Central memory CD4-positive, alpha-beta T cell (primary cell): Measurements from ENCODE around the gene SYF2.
"Not testable (repeated sequence)": the region's sequence is repeated elsewhere in the genome, so short reads cannot be mapped to it uniquely, and the experiment has no call there.

Source experiments
- DNase-seq: peaks from one replicate; pipeline ENCODE4 v3.0.0; 2022

SYF2 gene

DNA sequence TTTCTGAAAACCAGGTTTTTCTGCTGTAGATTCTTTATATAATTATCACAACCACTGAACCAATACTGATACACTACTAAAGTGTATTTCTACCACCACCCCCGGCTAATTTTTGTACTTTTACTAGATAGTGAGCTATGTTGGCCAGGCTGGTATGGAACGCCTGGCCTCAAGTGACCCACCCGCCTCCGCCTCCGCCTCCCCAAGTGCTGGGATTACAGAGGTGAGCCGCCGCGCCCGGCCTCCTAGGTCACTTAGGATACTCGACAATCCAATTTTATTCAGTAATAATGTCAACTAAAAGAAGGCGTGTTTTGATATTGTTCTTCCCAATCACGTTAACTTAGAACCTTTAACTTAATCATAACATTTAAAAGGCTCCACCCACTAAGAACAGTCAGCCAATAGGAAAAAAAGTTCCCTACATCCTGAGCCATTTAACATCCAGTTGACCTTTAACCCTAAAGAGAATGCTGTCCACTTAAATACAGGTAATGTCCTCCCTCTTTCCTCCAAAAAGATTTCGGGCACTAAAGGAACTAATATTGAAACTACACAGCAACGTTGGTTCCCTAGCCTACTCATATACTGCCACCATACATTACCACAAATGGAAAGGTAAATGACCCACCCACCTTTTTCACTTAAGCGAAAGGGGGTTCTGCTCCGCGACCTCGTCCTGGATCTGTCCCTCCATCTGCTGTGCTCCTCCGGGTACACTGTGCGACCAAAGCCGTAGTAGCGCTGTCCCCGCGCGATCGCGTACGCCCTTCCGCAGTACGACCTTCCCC, 13.7 kb upstream of the SYF2 start:
- DNase-seq = no peak

DNA sequence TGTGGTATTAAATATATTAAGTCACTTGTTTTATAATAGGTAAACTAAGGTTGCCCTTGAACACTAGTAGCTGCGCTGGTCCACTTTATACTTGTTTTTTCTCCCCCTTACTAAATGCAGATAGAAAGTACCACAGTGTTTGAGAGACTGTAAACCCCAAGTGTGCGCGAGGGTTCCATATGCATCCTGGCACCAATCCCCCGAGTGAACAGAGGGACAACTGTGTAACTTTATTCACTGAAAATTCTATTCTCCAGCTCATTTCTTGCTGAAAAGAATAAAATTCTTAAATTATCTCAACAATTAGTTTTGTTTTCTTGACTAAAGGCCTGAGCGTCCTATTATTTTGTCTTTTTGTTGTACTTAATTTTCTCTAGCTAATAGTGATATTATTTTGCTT, 13.1 kb upstream of the SYF2 start:
- DNase-seq = no peak

DNA sequence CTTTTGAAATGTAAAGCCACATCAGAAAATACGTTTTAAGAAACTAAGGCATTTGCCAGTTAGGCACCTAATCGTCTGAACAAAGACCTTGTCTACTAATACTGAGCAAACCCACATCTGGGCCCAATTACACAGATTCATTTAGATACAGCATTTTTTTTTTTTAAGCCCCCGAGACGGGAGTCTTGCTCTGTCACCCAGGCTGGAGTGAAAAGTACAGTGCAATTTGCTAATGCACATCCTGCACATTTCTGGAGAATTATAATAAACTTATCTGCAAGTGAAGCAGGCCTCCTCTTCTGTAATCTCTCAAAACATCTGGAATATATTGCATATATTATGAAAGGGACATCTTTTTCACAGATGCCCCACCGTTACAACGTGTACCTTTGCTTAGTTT, 11.6 kb upstream of the SYF2 start:
- DNase-seq = no peak

DNA sequence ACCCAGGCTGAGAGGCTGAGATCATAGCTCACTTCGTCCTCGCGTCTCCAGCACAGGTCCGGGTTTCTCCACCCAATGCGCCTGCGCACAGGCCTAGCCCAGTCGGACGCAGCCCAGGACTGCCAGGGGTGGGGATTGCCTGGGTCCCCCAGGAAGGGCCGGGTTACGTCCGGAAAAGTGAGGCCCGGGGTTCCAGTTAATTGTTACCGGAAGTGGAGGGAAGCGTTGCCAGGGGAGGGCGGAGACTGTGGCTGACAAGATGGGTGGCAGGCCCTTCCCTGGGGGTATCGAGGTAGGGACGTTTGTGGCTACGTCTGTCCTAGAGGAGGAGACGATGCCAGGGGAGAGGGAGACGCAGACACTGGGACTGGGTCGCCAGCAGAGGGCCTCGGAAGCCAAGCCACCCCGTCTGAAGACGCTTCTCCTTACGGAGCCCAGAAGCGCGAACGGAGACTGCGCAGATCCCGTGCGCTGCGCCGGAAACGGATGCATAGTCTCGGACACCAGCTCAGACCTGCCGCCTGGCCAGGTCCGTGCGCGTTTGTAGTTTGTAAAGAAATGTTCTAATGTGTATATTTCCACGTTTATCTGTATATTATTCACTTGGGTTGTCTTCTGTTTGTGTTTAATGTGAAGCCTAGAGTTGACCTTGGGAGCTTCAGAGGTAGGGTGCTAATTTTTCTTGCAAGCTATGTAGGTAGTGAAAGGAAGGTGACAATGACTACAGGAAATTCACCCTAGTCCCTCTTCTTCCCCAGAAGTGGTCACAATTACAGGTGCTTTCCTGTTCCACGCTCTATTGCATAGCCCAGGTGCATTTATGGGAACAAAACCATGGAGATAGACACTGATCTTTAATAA, 7.6 kb upstream of the SYF2 start:
- DNase-seq = peak; percentile 83

DNA sequence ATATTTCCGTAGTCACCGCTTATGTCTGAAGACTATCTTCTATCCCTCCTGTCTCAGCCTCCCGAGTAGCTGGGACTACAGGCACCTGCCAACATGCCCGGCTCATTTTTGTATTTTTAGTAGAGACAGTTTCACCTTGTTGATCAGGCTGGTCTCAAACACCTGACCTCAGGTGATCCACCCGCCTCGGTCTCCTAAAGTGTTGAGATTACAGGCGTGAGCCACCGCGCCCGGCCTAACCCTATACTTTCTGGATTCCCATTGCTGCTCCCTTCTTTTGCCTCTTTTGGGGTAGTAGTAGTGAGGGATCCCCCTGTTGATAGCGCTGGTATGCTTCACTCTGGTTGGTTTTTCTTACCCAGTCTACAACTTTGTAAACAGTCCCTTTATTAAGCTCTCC, 5.7 kb upstream of the SYF2 start:
- DNase-seq = no peak

DNA sequence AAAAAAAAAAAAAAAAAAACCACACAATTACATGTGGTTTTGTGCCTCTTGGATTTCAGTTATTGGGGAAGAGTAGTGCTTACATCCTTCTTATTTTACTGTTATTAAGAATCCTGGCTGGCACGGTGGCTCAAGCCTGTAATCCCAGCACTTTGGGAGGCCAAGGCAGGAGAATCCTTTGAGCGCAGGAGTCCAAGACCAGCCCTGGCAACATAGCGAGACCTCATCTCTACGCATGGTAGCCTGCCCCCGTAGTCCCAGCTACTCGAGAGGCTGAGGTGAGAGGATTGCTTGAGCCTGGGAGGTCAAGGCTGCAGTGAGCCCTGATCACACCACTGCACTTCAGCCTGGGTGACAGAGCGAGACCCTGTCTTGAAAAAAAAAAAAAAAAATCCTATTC, 4.0 kb upstream of the SYF2 start:
- not testable (repeated sequence) for DNase-seq

DNA sequence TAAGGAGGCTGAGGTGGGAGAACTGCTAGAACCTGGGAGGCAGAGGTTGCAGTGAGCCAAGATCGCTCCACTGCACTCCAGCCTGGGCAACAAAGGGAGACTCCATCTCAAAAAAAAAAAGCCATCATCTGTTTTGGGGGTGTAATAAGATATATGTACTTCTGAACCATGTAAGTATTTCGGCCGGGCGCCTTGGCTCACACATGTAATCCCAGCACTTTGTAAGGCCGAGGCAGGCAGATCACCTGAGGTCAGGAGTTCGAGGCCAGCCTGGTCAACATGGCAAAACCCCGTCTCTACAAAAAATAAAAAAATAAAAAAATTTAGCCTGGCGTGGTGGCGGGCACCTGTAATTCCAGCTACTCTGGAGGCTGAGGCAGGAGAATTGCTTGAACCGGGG, 3.1 kb upstream of the SYF2 start:
- DNase-seq = not testable (repeated sequence)

DNA sequence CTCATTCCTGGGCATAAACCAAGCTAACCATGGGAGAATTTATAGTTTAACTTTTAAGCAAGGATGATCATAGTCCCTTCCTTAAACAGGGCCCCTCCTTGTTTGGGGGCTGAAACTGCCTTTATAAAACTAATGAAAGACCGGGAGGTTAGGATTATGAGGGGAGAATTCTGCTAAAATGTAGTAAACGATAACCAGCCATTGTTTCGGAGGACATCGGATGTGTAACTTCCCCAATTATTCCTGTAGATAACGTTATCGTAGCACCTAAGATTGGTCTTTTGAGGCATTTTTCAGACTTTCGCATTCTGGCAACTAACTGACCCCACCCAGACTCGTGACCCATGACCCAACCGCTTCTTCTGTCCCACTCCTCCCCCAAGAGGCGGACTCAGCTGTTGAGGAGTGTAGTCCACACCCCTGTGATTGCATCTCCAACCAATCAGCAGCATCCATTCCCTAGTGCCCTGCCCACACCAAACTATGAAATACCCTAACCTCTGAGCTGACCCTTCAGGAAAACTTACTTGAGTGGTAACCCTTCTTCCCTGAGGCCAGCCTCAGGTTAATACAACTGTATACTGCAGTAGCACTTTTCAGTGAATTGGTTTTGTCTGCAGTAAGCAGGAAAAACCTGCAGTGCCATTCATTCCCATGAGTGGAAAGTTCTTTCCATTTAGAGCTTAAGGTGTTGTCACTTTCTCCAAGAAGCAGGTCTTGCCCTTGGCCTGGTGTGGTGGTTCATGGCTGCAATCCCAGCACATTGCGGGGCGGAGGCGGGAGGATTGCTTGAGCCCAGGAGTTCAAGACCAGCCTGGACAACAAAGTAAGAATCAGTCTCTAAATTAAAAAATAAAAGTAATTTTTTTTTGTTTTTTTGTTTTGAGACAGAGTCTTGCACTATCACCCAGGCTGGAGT, 823 bp upstream of the SYF2 start:
- DNase-seq = peak; percentile 37

DNA sequence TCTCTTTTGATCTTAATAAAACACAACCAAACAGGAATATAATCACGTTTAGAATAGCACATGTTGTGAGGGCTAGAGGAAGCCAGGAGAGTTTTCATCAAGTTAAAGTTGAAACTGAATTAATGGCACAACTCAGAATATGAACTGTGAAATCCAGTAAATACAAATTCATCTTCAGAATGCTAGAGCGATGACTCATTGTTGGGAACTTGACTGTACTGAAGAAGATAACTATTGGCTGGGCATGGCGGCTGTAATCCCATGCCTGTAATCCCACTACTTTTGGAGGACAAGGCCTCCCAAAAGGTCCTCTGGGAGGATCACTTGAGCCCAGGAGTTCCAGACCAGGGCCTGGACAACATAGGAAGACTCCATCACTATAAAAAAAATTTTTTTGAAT, 8.8 kb downstream of the SYF2 start:
- no peak for DNase-seq

DNA sequence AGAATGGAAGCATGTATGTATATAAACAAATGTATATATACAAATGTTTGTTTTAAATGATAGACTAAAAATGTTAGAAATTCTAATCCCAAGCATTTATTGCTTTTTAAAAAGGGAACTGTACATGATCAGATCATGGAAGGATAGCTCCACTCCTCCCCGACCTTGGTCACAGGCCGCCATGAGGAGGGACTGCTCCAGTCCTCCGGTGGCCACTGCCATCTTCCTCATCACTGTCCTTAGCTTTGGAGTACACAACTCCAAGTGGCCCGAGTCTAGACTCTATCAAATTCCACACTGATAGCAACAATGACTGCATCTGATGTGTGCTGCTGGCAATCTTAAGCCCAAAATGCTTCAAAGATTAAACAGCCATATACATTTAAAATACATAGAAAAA, 9.7 kb downstream of the SYF2 start:
- no peak for DNase-seq

DNA sequence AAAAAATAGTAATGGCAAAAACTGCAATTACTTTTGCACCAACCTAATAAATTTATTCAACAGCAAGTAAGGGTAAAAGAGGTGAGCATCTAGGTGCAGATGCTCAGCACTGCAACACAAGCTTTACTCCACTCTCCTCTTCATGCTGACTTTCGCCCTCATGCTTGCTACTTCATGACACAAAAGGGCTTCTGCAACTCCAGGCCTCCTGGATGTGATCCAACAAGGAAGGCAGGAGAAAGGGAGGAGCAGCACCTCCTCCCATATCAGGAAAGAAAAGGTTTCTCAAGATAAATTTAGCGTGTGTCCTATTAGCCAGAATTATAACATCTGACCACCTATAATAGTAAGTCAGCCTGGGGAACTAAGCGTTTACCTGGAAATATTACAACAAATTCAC, 11.6 kb downstream of the SYF2 start:
- no peak for DNase-seq

DNA sequence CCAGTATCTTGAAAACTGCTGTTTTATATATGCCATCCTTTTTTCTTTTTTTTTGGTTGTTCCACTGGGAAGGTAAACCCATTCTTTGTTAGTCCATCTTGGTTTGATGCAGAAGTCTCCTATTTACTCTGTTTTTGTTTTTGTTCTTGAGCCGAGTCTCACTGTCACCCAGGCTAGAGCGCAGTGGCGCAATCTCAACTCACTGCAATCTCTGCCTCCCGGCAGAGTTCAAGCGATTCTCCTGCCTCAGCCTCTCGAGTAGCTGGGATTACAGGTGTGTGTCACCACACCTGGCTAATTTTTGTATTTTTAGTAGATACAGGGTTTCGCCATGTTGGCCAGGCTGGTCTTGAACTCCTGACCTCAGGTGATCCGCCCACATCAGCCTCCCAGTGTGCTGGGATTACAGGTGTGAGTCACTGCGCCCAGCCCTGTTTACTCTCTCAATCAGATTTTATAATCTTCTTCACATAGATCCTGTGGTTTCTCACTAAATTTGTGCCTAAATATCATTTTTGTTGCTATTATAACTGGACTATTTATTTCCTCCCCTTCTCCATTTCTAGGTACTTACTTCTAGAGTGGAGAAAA, 12.5 kb downstream of the SYF2 start:
- no peak for DNase-seq

DNA sequence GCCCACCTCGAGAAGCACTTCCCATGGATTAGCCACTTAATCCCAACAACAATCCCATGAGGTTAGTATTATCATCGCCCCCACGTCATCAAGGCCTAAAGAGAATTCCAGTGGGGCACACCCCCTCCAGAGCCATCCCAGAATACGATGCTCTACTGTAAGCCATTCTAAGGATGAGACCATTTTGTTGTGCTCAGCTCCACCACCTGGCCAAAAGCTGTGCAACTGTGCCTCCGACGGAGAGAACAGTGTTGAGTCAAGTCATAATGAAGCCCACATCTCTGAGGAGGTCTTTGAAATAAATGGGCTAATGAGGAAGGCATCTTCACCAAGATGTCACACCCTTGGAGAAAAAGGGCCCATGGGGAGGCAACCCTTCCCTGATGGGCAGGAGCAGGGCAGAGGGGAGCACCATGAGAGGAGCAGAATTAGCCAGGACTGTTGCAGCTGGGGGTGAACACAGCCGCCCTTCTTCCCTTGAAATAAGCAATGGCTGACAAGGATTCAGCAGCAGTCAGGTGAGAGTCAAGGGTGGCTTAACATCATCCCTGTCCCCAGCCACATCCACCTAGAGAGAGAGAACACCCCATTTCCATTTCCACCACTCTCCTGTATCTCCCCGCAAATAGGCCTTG, 14.6 kb downstream of the SYF2 start:
- DNase-seq = no peak

DNA sequence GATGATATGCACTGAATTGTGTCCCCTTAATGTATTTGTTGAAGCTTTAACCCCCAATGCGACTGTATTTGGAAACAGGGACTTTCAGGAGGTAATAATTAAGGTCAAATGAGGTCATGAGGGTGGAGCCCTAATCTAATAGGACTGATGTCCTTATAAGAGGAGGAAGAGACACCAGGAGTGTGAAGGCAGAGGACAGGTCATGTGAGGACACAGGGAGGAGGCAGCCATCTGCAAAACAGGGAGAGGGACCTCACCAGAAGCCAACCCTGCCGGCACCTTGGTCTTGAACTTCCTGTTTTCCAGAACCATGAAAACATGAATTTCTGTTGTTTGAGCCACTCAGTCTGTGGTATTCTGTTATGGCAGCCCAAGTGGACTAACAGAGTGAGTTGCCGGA, 15.3 kb downstream of the SYF2 start:
- no peak for DNase-seq

DNA sequence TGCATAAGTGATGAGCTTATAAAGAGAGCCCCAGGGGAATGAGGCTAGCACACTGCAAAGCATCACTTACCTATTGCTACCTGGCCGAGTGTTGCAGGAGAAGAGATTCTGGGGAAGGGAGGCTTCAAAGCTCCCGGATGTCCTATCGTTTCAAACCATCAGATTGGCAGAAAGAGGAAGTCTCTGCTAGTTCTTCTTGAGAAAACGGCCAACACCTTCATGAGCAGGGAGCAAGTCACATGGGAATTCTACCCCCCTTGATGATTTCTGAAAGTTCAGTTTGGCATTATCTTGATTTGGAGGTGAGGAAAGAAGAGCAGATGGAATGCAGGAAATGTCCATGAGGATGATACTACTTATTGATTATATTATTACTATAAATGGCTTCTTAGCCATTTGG, 16.2 kb downstream of the SYF2 start:
- no peak for DNase-seq

DNA sequence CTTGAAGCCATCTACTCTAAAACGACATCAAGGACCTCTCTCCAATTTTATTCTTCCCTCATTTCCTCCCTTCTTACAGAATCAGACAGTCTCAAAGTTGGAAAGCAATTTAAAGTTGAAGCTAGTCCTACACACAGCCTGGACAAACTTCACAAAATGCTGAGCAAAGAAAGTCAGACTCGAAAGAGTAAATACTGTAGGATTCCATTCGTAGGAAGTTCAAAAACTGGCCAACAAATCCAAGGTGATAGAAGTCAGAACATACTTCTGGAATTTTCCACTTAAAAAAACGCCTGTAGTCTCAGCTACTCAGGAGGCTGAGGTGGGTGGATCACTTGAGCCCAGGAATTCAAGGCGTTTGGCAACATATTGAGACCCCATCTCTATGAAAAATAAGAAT, 19.6 kb downstream of the SYF2 start:
- no peak for DNase-seq

DNA sequence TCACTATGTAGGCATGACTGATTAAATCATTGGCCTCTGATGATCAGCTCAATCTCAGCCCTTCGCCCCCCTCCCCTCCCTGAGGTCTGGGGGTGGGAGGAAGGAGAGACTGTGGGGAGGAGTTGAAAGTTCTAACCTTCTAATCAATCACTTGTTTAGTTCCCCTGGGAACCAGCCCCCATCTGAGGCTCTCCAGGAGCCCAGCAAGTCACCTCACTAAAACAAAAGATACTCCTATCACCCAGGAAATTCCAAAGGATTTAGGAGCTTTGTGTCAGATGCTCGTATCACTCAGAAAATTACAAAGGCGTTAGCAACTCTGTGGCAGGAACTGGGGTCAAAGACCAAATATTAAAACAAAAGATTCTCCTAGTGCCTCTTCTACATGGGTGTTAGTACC, 21.6 kb downstream of the SYF2 start:
- DNase-seq = no peak

DNA sequence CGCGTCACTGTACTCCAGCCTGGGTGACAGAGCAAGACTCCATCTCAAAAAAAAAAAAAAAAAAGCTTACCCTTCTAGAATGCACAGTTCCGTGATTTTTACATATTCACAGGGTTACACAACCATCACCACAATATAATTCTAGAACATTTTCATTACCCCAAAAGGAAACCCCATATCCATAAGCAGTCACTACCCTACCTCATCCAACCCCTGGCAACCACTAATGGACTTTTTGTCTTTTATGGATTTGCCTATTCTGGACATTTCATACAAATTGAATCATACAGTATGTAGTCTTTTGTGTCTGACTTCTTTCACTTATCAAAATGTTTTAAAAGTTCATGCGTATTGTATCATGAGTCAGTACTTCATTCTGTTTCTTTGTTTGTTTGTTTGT, 22.8 kb downstream of the SYF2 start:
- no peak for DNase-seq

DNA sequence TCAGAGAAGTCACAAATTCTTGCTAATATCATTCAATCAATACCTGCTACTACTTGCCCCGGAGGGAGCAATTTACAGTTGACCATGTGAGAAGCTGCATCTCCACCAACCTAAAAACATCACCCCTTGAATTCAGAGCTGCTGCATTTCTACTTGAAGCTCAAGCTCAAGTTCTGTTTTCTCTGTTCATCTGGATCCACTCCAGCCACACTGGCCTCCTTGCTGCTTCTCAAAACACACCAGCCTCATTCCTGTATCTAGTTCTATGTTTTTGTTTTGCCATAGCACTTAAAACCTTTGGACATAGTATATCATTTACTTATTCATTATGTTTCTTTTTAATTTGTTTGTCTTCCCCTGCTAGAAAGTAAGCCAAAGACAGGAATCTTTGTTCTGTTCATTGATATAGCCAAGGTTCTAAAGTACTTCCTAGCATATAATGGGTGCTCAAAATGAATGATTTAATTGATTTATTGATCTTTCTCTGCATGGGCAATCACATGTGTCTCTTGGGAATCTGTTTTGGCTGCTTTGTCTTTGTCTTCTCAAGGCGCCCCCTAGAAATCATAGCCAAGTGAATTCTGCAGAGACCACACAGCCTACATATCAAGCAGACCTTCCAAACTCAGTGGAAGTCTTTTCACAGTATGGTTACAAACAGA, 23.6 kb downstream of the SYF2 start:
- no peak for DNase-seq

DNA sequence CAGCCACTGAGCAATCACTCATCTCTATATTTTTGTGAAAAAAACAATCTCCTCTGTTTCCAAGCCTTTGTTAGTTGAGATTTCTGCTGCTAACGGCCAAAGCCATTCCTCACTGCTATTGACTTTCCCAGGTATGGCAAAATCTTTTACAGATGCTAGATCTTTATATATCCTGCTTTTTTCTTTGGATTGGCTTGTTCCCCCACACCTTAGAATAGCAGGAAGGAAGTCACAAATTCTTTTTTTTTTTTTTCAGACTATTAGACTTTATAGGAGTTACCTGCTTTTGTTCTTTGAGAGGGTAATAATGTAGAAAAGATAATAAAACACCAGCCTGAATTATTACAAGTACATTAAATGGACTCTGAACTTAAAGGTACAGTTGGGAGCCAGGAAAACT, 24.2 kb downstream of the SYF2 start:
- no peak for DNase-seq

DNA sequence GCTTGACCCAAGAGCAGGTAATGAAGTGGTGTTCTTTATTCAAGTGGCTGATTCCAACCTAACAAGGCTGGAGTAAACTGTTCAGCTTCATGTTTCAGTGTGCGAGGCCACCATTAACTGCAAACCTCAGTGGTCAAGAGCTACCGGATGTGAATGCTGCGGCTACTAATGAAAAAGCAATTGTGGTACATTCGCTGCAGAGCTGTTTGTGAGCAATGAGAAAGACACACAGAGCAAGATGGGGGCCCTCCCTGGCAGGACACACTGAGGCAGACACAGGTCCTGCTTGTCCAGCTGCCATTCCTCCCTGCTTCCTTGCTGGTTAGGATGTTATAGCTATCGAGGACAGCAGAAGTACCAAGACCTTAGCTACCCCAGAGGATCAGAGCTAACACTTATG, 26.1 kb downstream of the SYF2 start:
- DNase-seq = no peak

DNA sequence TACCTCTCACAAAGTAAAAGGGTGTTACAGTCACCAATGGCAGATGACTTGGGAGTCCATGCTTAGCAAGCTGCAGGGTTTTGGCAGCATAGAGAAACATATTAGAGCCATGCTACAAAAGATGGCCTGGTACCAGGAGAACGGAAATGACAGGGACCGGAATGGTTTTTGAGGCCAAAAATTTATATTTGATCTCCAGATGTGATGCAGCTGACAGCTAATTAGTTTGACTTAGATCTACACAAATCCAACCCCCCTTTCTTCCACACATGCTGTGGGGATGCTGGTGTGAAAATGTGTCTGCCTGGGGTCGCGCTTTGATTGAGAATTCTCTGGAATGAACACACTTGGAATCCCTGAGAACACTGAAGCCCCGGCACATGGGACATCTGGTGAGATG, 26.5 kb downstream of the SYF2 start:
- DNase-seq = no peak
